Adrenal gland (tissue), 12 donors: ENCODE measurements around the gene ALDOC. TPM values are rescaled to one million over a fixed set of nuclear protein-coding genes. Genes with fewer than 3 reads are reported as not detected.

Experiments used
- DNase-seq, 7 donors: peaks; one replicate each; pipeline ENCODE4 v3.0.0-alpha.2; 2019 to 2020
- H3K27ac ChIP-seq, 5 donors: fragments of 200-600 bp; sonication (generic) in 4 of 5; 1 replicate in 3 of 5; 2 replicates in 2 of 5; pipeline versions ENCODE4 v1.5.1 to v1.8.0; 2016 to 2020; ENCODE audit warnings: mild to moderate bottlenecking in 1 of 5
- H3K27me3 ChIP-seq: fragments of 200-600 bp; 2 replicates; pipeline ENCODE4 v1.8.0; 2021
- H3K36me3 ChIP-seq, 2 donors: fragments of 200-600 bp; replicated peaks in 1 of 2; 1 replicate in 1 of 2; 2 replicates in 1 of 2; pipeline versions ENCODE4 v1.5.1 to v1.8.0; 2018 to 2022
- H3K4me1 ChIP-seq, 2 donors: fragments of 200-600 bp; replicated peaks in 1 of 2; 1 replicate in 1 of 2; 2 replicates in 1 of 2; pipeline versions ENCODE4 v1.5.1 to v1.8.0; 2018 to 2021
- H3K4me3 ChIP-seq, 4 donors: fragments of 200-600 bp; sonication (generic) in 3 of 4; one replicate each; pipeline ENCODE4 v1.5.1; 2016 to 2018
- H3K9me3 ChIP-seq, 3 donors: fragments of 200-600 bp; sonication (generic) in 1 of 3; replicated peaks in 1 of 3; 1 replicate in 2 of 3; 2 replicates in 1 of 3; pipeline versions ENCODE4 v1.5.1 to v1.8.0; 2016 to 2021
- CTCF ChIP-seq, 6 experiments: fragments of 450-650 bp in 4 of 6; fragments of 200-600 bp in 2 of 6; sonication (generic) in 1 of 6; IDR thresholded peaks; 1 replicate in 5 of 6; 2 replicates in 1 of 6; pipeline versions ENCODE4 v1.5.1 to v1.8.0; 2016 to 2021; ENCODE audit warnings: antibody characterized with exemption in 6 of 6, mild to moderate bottlenecking in 2 of 6, moderate library complexity in 1 of 6
- POLR2A ChIP-seq, 2 donors: fragments of 450-650 bp; IDR thresholded peaks; one replicate each; pipeline ENCODE4 v1.6.1; 2017; ENCODE audit warnings: antibody characterized with exemption in 2 of 2, mild to moderate bottlenecking in 2 of 2, moderate library complexity in 1 of 2
- WGBS, 4 donors: extraction: QIAGEN DNeasy Blood & Tissue Kit in 2 of 4; methylation state at CpG; one replicate each; pipeline versions ENCODE4 v1.1.5 to v1.1.7; 2013 to 2017; 5-methylcytosine and 5-hydroxymethylcytosine counted together
- intact Hi-C, 2 donors: fragments of 100-400 bp; cut with DNase I; formaldehyde crosslinking; loops; one replicate each; pipeline versions ENCODE4 v1.14.1 to v1.15.0; 2022 to 2023
- polyA plus RNA-seq, 3 donors: library from polyadenylated mRNA; stranded (reverse); fragments of 200-250 nt in 2 of 3; fragments of 350-450 nt in 1 of 3; fragmentation: Illumina TruSeq in 1 of 3; extraction: RNeasy Lipid Tissue Mini Kit (QIAGEN cat#74804) in 1 of 3; gene quantifications; one replicate each; pipeline ENCODE4 v1.2.3, GENCODE V29; 2013 to 2014
- total RNA-seq, 9 donors: library from RNA; depleted of rRNA in 4 of 9; stranded (reverse); fragments of >200 nt in 4 of 9; fragments of 120-200 nt in 1 of 9; fragmentation: NEBNext Ultra II Directional in 1 of 9; extraction: Animal tissue kit (Norgen Biotek cat#: 25700) in 1 of 9; gene quantifications; one replicate each; pipeline versions ENCODE4 v1.1.0 to v1.2.4, GENCODE V29; 2013 to 2023
- donor health status: healthy with polysubstance abuse.
- donor health status: Bipolar disorder and iron deficiency.
- donor health status: DM: yes; HTN: yes; CAD: no.
- donor health status: DM: no; HTN: no; CAD: no.
- donor health status: DM: no; HTN: no; CAD: no.
- donor health status: DM: yes; HTN: yes; CAD: no.

The ALDOC gene
- total and polyA plus RNA-seq, 12 donors = 6.3 to 65.5 (median 31.7) TPM

GRCh38 chr17:28541439-28541838 lies 35.3 kb downstream of the ALDOC start:
- DNase-seq = no peak
- H3K27me3 ChIP-seq = no peaks in the 10 kb centered on the region
- intact Hi-C loops = loop anchor here in 1 of 2 donors (2.0 kb wide), 1 partner anchor 49 kb away; no protein-coding TSS in a partner anchor
- peaks cover 0 to 1% of the 10 kb centered on the region in 2 donors for H3K36me3 ChIP-seq
- no peaks in the 10 kb centered on the region for H3K4me1 ChIP-seq
- H3K9me3 ChIP-seq = no peaks in the 10 kb centered on the region
- no peak overlapping the region for H3K4me3 ChIP-seq
- 76 to 87% (median 84%) methylated on average over 4 of the region's 4 CpGs for WGBS, 4 donors
- H3K27ac ChIP-seq = no peak overlapping the region
- TF ChIP-seq CTCF (IDR thresholded peaks at IDR 0.05) = no peak
- no peak for TF ChIP-seq POLR2A (IDR thresholded peaks at IDR 0.05)

GRCh38 chr17:28540231-28540630 lies 36.5 kb downstream of the ALDOC start:
- intact Hi-C loops = loop anchor here in 1 of 2 donors (2.0 kb wide), 1 partner anchor 47 kb away; no protein-coding TSS in a partner anchor
- Histone ChIP-seq H3K9me3 (no peaks in the 10 kb centered on the region), H3K4me3 (no peak overlapping the region), H3K27ac (no peak overlapping the region), H3K36me3 (no peaks in the 10 kb centered on the region), H3K4me1 (no peaks in the 10 kb centered on the region), H3K27me3 (no peaks in the 10 kb centered on the region)
- 75 to 88% (median 82%) methylated on average over 4 of the region's 4 CpGs for whole genome bisulfite sequencing, 4 donors
- DNase-seq = no peak
- TF ChIP-seq CTCF (IDR thresholded peaks at IDR 0.05) = no peak
- no peak for TF ChIP-seq POLR2A (IDR thresholded peaks at IDR 0.05)

GRCh38 chr17:28538296-28538895 lies 38.3 kb downstream of the ALDOC start:
- no peak overlapping the region for H3K4me3 ChIP-seq
- DNase-seq = no peak
- no peak for TF ChIP-seq CTCF (IDR thresholded peaks at IDR 0.05)
- no peak for TF ChIP-seq POLR2A (IDR thresholded peaks at IDR 0.05)
- no peak overlapping the region for H3K27ac ChIP-seq
- no peaks in the 10 kb centered on the region for H3K27me3 ChIP-seq
- H3K9me3 ChIP-seq = no peaks in the 10 kb centered on the region
- H3K36me3 ChIP-seq = no peaks in the 10 kb centered on the region
- intact Hi-C loops = no loop called here
- no peaks in the 10 kb centered on the region for H3K4me1 ChIP-seq
- 85 to 90% (median 88%) methylated on average over 11 to 14 of the region's 14 CpGs for WGBS, 4 donors

- Histone ChIP-seq H3K36me3 (no peaks in the 10 kb centered on the region), H3K4me3 (no peak overlapping the region), H3K9me3 (no peaks in the 10 kb centered on the region), H3K4me1 (no peaks in the 10 kb centered on the region), H3K27me3 (no peaks in the 10 kb centered on the region), H3K27ac (no peak overlapping the region)
- no peak for TF ChIP-seq POLR2A (IDR thresholded peaks at IDR 0.05)
- TF ChIP-seq CTCF (IDR thresholded peaks at IDR 0.05) = no peak
- intact Hi-C loops = no loop called here
- DNase-seq = no peak
- 56 to 73% (median 66%) methylated on average over 2 to 12 of the region's 12 CpGs for WGBS, 4 donors
These were observed 39.5 kb downstream of the ALDOC start for GRCh38 chr17:28537219-28537610.
